LNCaP clone FGC (cell line): ENCODE measurements around the gene DAPK1.

Source experiments
- DNase-seq: peaks from one replicate; pipeline ENCODE4 v3.0.0-alpha.2; 2011; ENCODE audit warnings: low read depth
- H3K4me3 ChIP-seq: 2 replicates; pipeline ENCODE4 v1.5.1; 2011; ENCODE audit warnings: mild to moderate bottlenecking, low read depth, low read length, control low read depth
- CTCF ChIP-seq: IDR thresholded peaks from 2 replicates; pipeline ENCODE4 v1.5.1; 2012; ENCODE audit warnings: mild to moderate bottlenecking; ENCODE audit not compliant: control insufficient read depth, insufficient read depth; ENCODE audit errors: extremely low read depth

DAPK1 gene

GRCh38 chr9:87722393-87723088, 224.9 kb downstream of the DAPK1 start:
- DNase-seq = no peak
- no peak overlapping the region for H3K4me3 ChIP-seq
- TF ChIP-seq CTCF = no peak

- H3K4me3 ChIP-seq = peak overlapping the region; percentile 64
- TF ChIP-seq CTCF = no peak
- no peak for DNase-seq
Measured at GRCh38 chr9:87725356-87725899, 227.8 kb downstream of the DAPK1 start.

GRCh38 chr9:87725900-87726709, 228.4 kb downstream of the DAPK1 start, which contains the start of gene CTSL:
Gene CTSL, plus strand, starts transcription at chr9:87726119. Its CDS starts 1,485 bp downstream, at chr9:87727604.
- peak; percentile 82 for DNase-seq
- peak; percentile 70 for TF ChIP-seq CTCF
- H3K4me3 ChIP-seq = peak within 1 kb of the TSS; percentile 64

GRCh38 chr9:87729246-87729645, 231.6 kb downstream of the DAPK1 start:
- DNase-seq = no peak
- H3K4me3 ChIP-seq = no peak overlapping the region
- TF ChIP-seq CTCF = no peak

GRCh38 chr9:87731321-87731720, 233.7 kb downstream of the DAPK1 start:
- TF ChIP-seq CTCF = no peak
- H3K4me3 ChIP-seq = no peak overlapping the region
- DNase-seq = no peak

GRCh38 chr9:87732344-87732743, 234.7 kb downstream of the DAPK1 start:
- no peak for DNase-seq
- no peak overlapping the region for H3K4me3 ChIP-seq
- no peak for TF ChIP-seq CTCF
